Loucy (cell line): ENCODE data around the gene SLC27A3.

Experiments
- H2AFZ ChIP-seq: fragments of 200-600 bp; sonication (generic); 2 replicates; pipeline ENCODE4 v1.6.0; 2016; ENCODE audit warnings: antibody characterized with exemption, mild to moderate bottlenecking, low read length, moderate library complexity
- H3F3A ChIP-seq: fragments of 200-600 bp; 2 replicates; pipeline ENCODE4 v1.6.0; 2016; ENCODE audit warnings: antibody characterized with exemption, low read depth, mild to moderate bottlenecking
- H3K27me3 ChIP-seq: fragments of 200-600 bp; sonication (generic); 2 replicates; pipeline ENCODE4 v1.6.1; 2014; ENCODE audit warnings: low read length, mild to moderate bottlenecking; ENCODE audit not compliant: insufficient read depth, poor library complexity, severe bottlenecking
- H3K36me3 ChIP-seq: fragments of 200-600 bp; sonication (generic); 2 replicates; pipeline ENCODE4 v1.6.1; 2016; ENCODE audit warnings: low read length; ENCODE audit not compliant: insufficient read depth
- H3K4me1 ChIP-seq: fragments of 200-600 bp; sonication (generic); 2 replicates; pipeline ENCODE4 v1.5.1; 2014; ENCODE audit warnings: low read length, mild to moderate bottlenecking; ENCODE audit not compliant: insufficient read depth, poor library complexity, severe bottlenecking
- H3K4me2 ChIP-seq: fragments of 200-600 bp; sonication (generic); 2 replicates; pipeline ENCODE4 v1.6.0; 2014; ENCODE audit warnings: antibody characterized with exemption, low read length, low read depth, mild to moderate bottlenecking; ENCODE audit not compliant: poor library complexity, severe bottlenecking
- H3K4me3 ChIP-seq: fragments of 200-600 bp; sonication (generic); 2 replicates; pipeline ENCODE4 v1.5.1; 2014; ENCODE audit warnings: low read length, mild to moderate bottlenecking, mixed read lengths; ENCODE audit not compliant: poor library complexity, severe bottlenecking
- H3K79me2 ChIP-seq: fragments of 200-600 bp; sonication (generic); 2 replicates; pipeline ENCODE4 v1.6.1; 2014; ENCODE audit warnings: low read length; ENCODE audit not compliant: insufficient read depth
- H3K9ac ChIP-seq: fragments of 200-600 bp; sonication (generic); 2 replicates; pipeline ENCODE4 v1.6.0; 2014; ENCODE audit warnings: mild to moderate bottlenecking, low read depth, low read length, moderate library complexity; ENCODE audit not compliant: poor library complexity, severe bottlenecking
- H3K9me2 ChIP-seq: fragments of 200-600 bp; sonication (generic); replicated peaks from 2 replicates; pipeline ENCODE4 v1.6.1; 2016; ENCODE audit warnings: low read depth, low read length, mixed read lengths
- H3K9me3 ChIP-seq: fragments of 200-600 bp; sonication (generic); 2 replicates; pipeline ENCODE4 v1.6.1; 2014; ENCODE audit warnings: mild to moderate bottlenecking, antibody characterized with exemption, low read length, low read depth; ENCODE audit not compliant: insufficient read depth
- H4K20me1 ChIP-seq: fragments of 200-600 bp; sonication (generic); 2 replicates; pipeline ENCODE4 v1.6.0; 2014; ENCODE audit warnings: antibody characterized with exemption, low read length, mild to moderate bottlenecking; ENCODE audit not compliant: insufficient read depth, poor library complexity, severe bottlenecking
- EZH2phosphoT487 ChIP-seq: fragments of 200-600 bp; IDR thresholded peaks from 2 replicates; pipeline ENCODE4 v1.6.1; 2018; ENCODE audit warnings: antibody characterized with exemption, mild to moderate bottlenecking, moderate library complexity, borderline replicate concordance
- TF ChIP-seq, protein P1 (sequence below): fragments of 200-600 bp; sonication (generic); conservative IDR thresholded peaks from 2 replicates; pipeline ENCODE4 v1.5.1; 2014; ENCODE audit warnings: mild to moderate bottlenecking, antibody characterized with exemption, low read length

The SLC27A3 gene

GRCh38 chr1:153801786-153802697, 26.8 kb downstream of the SLC27A3 start:
- no peaks in the 10 kb centered on the region for H3F3A ChIP-seq
- no peaks in the 10 kb centered on the region for H3K4me1 ChIP-seq
- no peak overlapping the region for H3K4me3 ChIP-seq
- H3K36me3 ChIP-seq = peaks cover 7% of the 10 kb centered on the region; the same call in 1 of the 2 replicates
- H3K9me2 ChIP-seq = no peaks in the 10 kb centered on the region
- H3K9ac ChIP-seq = no peak overlapping the region
- H2AFZ ChIP-seq = no peak overlapping the region
- H4K20me1 ChIP-seq = no peaks in the 10 kb centered on the region
- no peaks in the 10 kb centered on the region for H3K79me2 ChIP-seq
- no peaks in the 10 kb centered on the region for H3K27me3 ChIP-seq
- H3K9me3 ChIP-seq = no peaks in the 10 kb centered on the region
- no peak overlapping the region for H3K4me2 ChIP-seq
- TF ChIP-seq, protein P1, sequence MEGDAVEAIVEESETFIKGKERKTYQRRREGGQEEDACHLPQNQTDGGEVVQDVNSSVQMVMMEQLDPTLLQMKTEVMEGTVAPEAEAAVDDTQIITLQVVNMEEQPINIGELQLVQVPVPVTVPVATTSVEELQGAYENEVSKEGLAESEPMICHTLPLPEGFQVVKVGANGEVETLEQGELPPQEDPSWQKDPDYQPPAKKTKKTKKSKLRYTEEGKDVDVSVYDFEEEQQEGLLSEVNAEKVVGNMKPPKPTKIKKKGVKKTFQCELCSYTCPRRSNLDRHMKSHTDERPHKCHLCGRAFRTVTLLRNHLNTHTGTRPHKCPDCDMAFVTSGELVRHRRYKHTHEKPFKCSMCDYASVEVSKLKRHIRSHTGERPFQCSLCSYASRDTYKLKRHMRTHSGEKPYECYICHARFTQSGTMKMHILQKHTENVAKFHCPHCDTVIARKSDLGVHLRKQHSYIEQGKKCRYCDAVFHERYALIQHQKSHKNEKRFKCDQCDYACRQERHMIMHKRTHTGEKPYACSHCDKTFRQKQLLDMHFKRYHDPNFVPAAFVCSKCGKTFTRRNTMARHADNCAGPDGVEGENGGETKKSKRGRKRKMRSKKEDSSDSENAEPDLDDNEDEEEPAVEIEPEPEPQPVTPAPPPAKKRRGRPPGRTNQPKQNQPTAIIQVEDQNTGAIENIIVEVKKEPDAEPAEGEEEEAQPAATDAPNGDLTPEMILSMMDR = no peak
- no peak for TF ChIP-seq EZH2phosphoT487

- TF ChIP-seq, protein P1 = no peak
- TF ChIP-seq EZH2phosphoT487 = no peak
- Histone ChIP-seq H3F3A (no peaks in the 10 kb centered on the region), H4K20me1 (no peaks in the 10 kb centered on the region), H3K9me3 (no peaks in the 10 kb centered on the region), H3K79me2 (no peaks in the 10 kb centered on the region), H3K4me3 (no peak overlapping the region), H3K9me2 (no peaks in the 10 kb centered on the region), H2AFZ (no peak overlapping the region), H3K36me3 (peaks cover 20% of the 10 kb centered on the region; the same call in 1 of the 2 replicates), H3K9ac (no peak overlapping the region), H3K4me2 (no peak overlapping the region), H3K27me3 (no peaks in the 10 kb centered on the region), H3K4me1 (no peaks in the 10 kb centered on the region)
These were observed 28.4 kb downstream of the SLC27A3 start for GRCh38 chr1:153803470-153804056.

DNA sequence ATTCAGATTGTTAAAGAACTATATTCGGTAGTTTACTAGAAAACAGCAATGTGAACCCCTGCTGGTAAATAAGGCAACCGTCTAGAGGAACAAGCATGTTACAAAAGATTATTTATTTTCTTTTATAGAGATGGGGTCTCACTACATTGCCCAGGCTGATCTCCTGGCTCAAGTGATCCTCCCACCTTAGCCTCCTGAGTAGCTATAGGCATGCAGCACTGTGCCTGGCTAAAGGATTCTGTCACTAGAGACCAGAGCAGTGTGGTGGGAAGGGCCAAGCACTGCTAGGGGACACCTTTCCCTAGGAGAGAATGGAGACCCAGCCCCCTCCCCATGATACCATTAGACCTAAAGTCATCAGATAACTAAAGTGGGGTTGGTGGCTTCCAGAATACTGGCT, 28.9 kb downstream of the SLC27A3 start:
- no peaks in the 10 kb centered on the region for H3F3A ChIP-seq
- no peaks in the 10 kb centered on the region for H4K20me1 ChIP-seq
- no peak overlapping the region for H3K9ac ChIP-seq
- H3K9me3 ChIP-seq = no peaks in the 10 kb centered on the region
- H3K79me2 ChIP-seq = no peaks in the 10 kb centered on the region
- H3K4me2 ChIP-seq = no peak overlapping the region
- peaks cover 26% of the 10 kb centered on the region; the same call in 1 of the 2 replicates for H3K36me3 ChIP-seq
- no peaks in the 10 kb centered on the region for H3K4me1 ChIP-seq
- no peaks in the 10 kb centered on the region for H3K9me2 ChIP-seq
- TF ChIP-seq EZH2phosphoT487 = no peak
- TF ChIP-seq, protein P1 = no peak
- no peak overlapping the region for H3K4me3 ChIP-seq
- H2AFZ ChIP-seq = no peak overlapping the region
- H3K27me3 ChIP-seq = no peaks in the 10 kb centered on the region
